CD8-positive, alpha-beta memory T cell (primary cell): Measurements from ENCODE around the gene ATG12. TPM values are rescaled to one million over a fixed set of nuclear protein-coding genes. Genes with fewer than 3 reads are reported as not detected.

ENCODE experiments used
- CTCF ChIA-PET: fragments of 350-600 bp; sonication (Branson Sonifier 250); formaldehyde crosslinking; loops from one replicate; lab custom pipeline; 2021; ENCODE audit warnings: antibody characterized with exemption; lab: Charles Lee
- POLR2A ChIA-PET: fragments of 350-600 bp; sonication (Branson Sonifier 250); formaldehyde crosslinking; loops from one replicate; lab custom pipeline; 2021; ENCODE audit warnings: antibody characterized with exemption; lab: Charles Lee
- DNase-seq, 5 donors: peaks; one replicate each; pipeline versions ENCODE4 v3.0.0 to v3.0.0-alpha.2; 2020 to 2022; ENCODE audit warnings: mixed read lengths in 1 of 5
- H3K27ac ChIP-seq: one replicate; pipeline ENCODE4 v1.7.0; 2013; ENCODE audit warnings: low read depth, mild to moderate bottlenecking, low read length, moderate library complexity
- H3K27me3 ChIP-seq: 2 replicates; pipeline ENCODE4 v1.7.0; 2013; ENCODE audit warnings: low read length, mild to moderate bottlenecking; ENCODE audit not compliant: insufficient read depth, poor library complexity, severe bottlenecking
- H3K36me3 ChIP-seq: 2 replicates; pipeline ENCODE4 v1.7.0; 2013; ENCODE audit warnings: mild to moderate bottlenecking, low read length, moderate library complexity; ENCODE audit not compliant: insufficient read depth
- H3K4me1 ChIP-seq: 2 replicates; pipeline ENCODE4 v1.7.0; 2013; ENCODE audit warnings: mild to moderate bottlenecking, low read length, moderate library complexity; ENCODE audit not compliant: insufficient read depth
- H3K4me3 ChIP-seq: 2 replicates; pipeline ENCODE4 v1.7.0; 2013; ENCODE audit warnings: mild to moderate bottlenecking, low read length
- H3K9me3 ChIP-seq: 2 replicates; pipeline ENCODE4 v1.7.0; 2013; ENCODE audit warnings: mild to moderate bottlenecking, low read length
- H3K27ac Mint-ChIP-seq, 8 donors: one replicate each; pipeline ENCODE4 v1.8.0; 2020 to 2021; ENCODE audit warnings: mixed read lengths in 8 of 8, mild to moderate bottlenecking in 6 of 8, inconsistent platforms in 3 of 8, moderate library complexity in 3 of 8
- H3K27me3 Mint-ChIP-seq, 2 donors: one replicate each; pipeline ENCODE4 v1.8.0; 2020 to 2021; ENCODE audit warnings: mixed read lengths in 2 of 2, mild to moderate bottlenecking in 1 of 2, moderate library complexity in 1 of 2
- H3K36me3 Mint-ChIP-seq, 3 donors: one replicate each; pipeline ENCODE4 v1.8.0; 2020 to 2021; ENCODE audit warnings: mixed read lengths in 3 of 3, inconsistent platforms in 1 of 3, mild to moderate bottlenecking in 1 of 3
- H3K4me1 Mint-ChIP-seq, 3 donors: one replicate each; pipeline ENCODE4 v1.8.0; 2020 to 2021; ENCODE audit warnings: mixed read lengths in 3 of 3, inconsistent platforms in 1 of 3, mild to moderate bottlenecking in 1 of 3
- H3K4me3 Mint-ChIP-seq, 7 donors: one replicate each; pipeline ENCODE4 v1.8.0; 2020 to 2021; ENCODE audit warnings: mixed read lengths in 7 of 7, mild to moderate bottlenecking in 6 of 7, moderate library complexity in 4 of 7, inconsistent platforms in 2 of 7
- H3K9me3 Mint-ChIP-seq, 5 donors: one replicate each; pipeline ENCODE4 v1.8.0; 2020 to 2022; ENCODE audit warnings: mixed read lengths in 5 of 5, mild to moderate bottlenecking in 3 of 5, moderate library complexity in 2 of 5, inconsistent platforms in 1 of 5
- polyA plus RNA-seq: library from polyadenylated mRNA; unstranded; fragments of 300-500 nt; fragmentation: Illumina TruSeq; gene quantifications from one replicate; pipeline ENCODE4 v1.2.3, GENCODE V29; 2021
- total RNA-seq, 2 experiments: library from RNA; stranded (reverse); gene quantifications; one replicate each; pipeline ENCODE4 v1.2.3, GENCODE V29; 2021

The ATG12 gene
- total and polyA plus RNA-seq, 3 experiments from 2014 or later = 39.4 to 114 (median 44.6) TPM

DNA sequence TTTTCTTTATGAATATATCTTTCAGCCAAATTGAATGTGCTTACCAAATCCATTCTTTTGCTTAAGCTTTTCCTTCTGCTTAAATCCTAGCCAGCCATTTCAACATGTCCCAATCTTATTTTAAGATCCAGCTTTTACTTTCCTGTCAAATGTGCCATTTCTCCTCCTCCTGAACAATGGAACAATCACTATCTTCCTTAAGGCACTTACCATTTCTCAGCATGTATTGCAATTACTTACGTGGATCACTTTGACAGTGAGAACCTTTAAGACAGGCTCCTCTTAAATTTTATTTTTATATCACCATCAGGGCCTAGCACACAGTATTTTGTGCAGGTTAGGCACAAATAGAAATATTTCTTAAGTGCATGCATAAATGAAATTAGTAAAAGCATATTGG is 20.5 kb downstream of the ATG12 start:
- ChIA-PET POLR2A (no interaction called here), CTCF (no interaction called here)
- no peak overlapping the region for H3K27ac ChIP-seq
- H3K4me1 ChIP-seq = no peaks in the 10 kb centered on the region
- no peak overlapping the region for H3K4me3 Mint-ChIP-seq
- peaks cover 7 to 10% (median 9%) of the 10 kb centered on the region in 3 donors for H3K4me1 Mint-ChIP-seq
- no peaks in the 10 kb centered on the region for H3K9me3 ChIP-seq
- no peak overlapping the region for H3K4me3 ChIP-seq
- no peaks in the 10 kb centered on the region for H3K36me3 Mint-ChIP-seq
- peaks cover 0 to 20% (median 9%) of the 10 kb centered on the region in 5 donors for H3K9me3 Mint-ChIP-seq
- no peak for DNase-seq
- H3K27me3 Mint-ChIP-seq = peaks cover 37 to 51% of the 10 kb centered on the region in 2 donors
- no peaks in the 10 kb centered on the region for H3K36me3 ChIP-seq
- no peak overlapping the region for H3K27ac Mint-ChIP-seq
- H3K27me3 ChIP-seq = peaks cover 11% of the 10 kb centered on the region

DNA sequence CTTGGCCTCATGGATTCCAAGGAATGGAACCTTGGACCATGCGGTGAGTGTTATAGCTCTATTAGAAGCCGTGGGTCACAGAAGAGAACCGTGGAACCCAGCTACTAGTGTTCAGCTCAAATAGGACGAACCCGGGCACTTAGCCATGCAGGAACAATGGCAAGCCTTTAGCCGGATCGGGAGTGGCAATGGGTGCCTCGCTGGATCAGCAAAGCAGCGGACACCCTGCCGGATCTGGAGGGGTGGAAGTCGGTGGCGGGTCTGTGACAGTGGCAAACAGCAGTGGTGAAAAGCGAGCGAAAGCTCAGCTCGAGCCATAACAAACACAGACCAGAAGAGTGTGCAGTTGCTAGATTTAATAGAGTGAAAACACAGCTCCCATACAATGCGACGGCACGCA is 22.5 kb downstream of the ATG12 start:
- Histone ChIP-seq H3K27ac (no peak overlapping the region), H3K4me3 (no peak overlapping the region), H3K27me3 (peaks cover 26% of the 10 kb centered on the region), H3K9me3 (no peaks in the 10 kb centered on the region), H3K36me3 (no peaks in the 10 kb centered on the region), H3K4me1 (no peaks in the 10 kb centered on the region)
- H3K36me3 Mint-ChIP-seq = no peaks in the 10 kb centered on the region
- no peak overlapping the region for H3K27ac Mint-ChIP-seq
- POLR2A ChIA-PET = no interaction called here
- H3K27me3 Mint-ChIP-seq = peaks cover 52 to 68% of the 10 kb centered on the region in 2 donors
- CTCF ChIA-PET = no interaction called here
- H3K9me3 Mint-ChIP-seq = peaks cover 0 to 5% (median 2%) of the 10 kb centered on the region in 5 donors
- peaks cover 16 to 23% (median 18%) of the 10 kb centered on the region in 3 donors for H3K4me1 Mint-ChIP-seq
- DNase-seq = no peak
- H3K4me3 Mint-ChIP-seq = no peak overlapping the region

DNA sequence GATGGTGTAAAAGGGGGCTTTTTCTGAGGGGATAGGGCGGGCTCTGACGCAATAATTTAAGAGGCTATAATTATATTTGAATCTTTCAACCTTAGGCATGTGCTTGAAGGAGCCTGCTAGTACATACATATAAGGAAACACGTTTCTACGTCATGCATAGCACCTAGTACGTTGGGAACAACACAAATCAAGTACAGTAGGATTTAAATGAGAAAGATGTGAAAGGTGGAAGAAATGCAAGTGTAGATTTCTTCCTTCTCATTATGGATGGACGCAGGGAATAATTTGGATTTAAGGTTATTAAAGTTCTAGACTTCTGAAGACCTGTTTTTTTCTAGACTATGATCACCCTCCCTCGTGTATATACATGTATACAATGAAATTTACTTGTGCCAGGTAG is 24.0 kb downstream of the ATG12 start:
- POLR2A ChIA-PET = no interaction called here
- no peak overlapping the region for H3K27ac ChIP-seq
- CTCF ChIA-PET = no interaction called here
- Mint-ChIP-seq H3K4me1 (peaks cover 16 to 26% (median 20%) of the 10 kb centered on the region in 3 donors), H3K36me3 (no peaks in the 10 kb centered on the region), H3K4me3 (no peak overlapping the region), H3K27ac (no peak overlapping the region), H3K27me3 (peaks cover 60 to 73% of the 10 kb centered on the region in 2 donors), H3K9me3 (no peaks in the 10 kb centered on the region)
- H3K4me1 ChIP-seq = no peaks in the 10 kb centered on the region
- no peaks in the 10 kb centered on the region for H3K9me3 ChIP-seq
- H3K27me3 ChIP-seq = peaks cover 30% of the 10 kb centered on the region
- no peaks in the 10 kb centered on the region for H3K36me3 ChIP-seq
- DNase-seq = no peak
- H3K4me3 ChIP-seq = no peak overlapping the region

DNA sequence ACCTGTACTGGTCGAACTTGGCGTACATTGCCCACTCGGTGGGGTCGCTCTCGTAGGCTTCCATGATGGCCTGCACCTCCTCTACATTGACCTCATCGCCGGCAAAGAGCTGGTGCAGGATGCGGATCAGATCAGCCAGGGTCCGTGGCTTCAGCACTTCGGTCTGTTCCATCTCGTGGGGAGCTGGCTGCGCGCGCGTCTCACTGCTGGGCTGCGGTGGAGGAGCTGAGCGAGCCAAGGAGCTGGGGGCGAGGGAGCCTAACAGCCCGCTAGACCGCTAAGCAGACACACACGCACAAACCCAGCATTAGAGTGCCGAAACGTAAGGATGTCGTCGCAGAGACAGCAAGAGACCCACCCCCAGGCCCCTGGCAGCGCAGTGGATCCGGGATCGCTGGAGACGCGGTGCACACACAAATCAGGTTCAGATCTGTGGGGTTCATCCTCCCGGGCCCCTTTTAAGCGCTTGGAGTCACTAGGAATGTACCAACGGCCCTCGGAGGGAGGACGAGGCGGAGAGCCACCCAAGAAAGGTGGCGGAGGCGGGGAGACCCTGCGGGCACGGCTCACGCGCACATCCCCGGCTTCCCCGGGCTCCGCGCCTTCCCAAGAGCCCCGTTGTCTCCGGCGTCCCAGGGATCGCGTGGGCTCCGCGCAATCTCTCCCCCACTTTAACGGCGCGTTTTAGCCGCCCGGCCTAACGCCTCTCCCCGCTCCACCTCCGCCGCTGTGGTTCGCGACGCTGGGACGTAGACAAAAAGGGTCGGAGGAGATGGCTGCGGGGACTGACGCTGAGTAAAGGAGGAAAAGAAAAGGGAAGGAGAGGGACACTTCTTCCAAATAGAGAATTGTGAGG is 24.9 kb downstream of the ATG12 start, which contains the start of gene CDO1:
Gene CDO1 (minus strand): TSS at position 434 of the 856 bp plus-strand sequence. CDS start 262 bp downstream, at position 172.
- no peak for DNase-seq
- Mint-ChIP-seq H3K36me3 (no peaks in the 10 kb centered on the region), H3K4me1 (peaks cover 16 to 26% (median 20%) of the 10 kb centered on the region in 3 donors), H3K27ac (no peak within 1 kb of the TSS), H3K27me3 (peaks cover 56 to 79% of the 10 kb centered on the region in 2 donors), H3K4me3 (peak within 1 kb of the TSS; percentile 33 to 85 (median 69)), H3K9me3 (no peaks in the 10 kb centered on the region)
- CTCF ChIA-PET = interaction anchor here (0.6 kb wide), 1 partner anchor 719 kb away, joined by 3 read pairs; no protein-coding TSS in a partner anchor
- Histone ChIP-seq H3K9me3 (no peaks in the 10 kb centered on the region), H3K4me1 (no peaks in the 10 kb centered on the region), H3K27me3 (peaks cover 34% of the 10 kb centered on the region), H3K27ac (no peak within 1 kb of the TSS), H3K4me3 (no peak within 1 kb of the TSS), H3K36me3 (no peaks in the 10 kb centered on the region)
- POLR2A ChIA-PET = no interaction called here

DNA sequence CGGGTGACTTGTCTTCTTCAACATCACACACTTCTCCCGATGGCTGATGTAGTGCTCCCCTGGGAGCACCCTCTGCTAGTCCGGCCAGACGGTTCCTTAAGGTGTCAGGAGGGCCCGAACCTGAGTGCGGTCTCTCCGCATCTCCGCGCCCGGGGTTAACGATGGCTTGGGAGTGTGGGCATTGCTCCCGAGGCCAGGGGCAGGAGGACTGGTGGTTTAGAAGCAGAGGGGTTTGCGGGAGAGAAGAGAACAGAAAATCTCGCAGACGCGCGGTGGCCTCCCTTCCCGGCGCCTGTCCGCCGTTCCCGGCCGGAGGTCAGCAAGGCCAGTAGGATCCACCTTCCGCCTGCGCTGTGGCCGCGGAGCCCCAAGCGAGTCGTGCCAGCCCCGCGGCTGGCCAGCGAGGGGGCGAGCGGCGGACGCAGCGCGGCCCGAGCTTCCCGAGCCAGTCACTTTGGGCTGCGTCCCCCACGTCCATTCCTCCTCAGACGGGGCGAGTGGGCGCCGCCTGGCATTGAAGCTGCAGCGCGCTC is 25.6 kb downstream of the ATG12 start:
- no peaks in the 10 kb centered on the region for H3K36me3 ChIP-seq
- Mint-ChIP-seq H3K27me3 (peaks cover 56 to 83% of the 10 kb centered on the region in 2 donors), H3K27ac (no peak overlapping the region), H3K4me1 (peaks cover 16 to 26% (median 20%) of the 10 kb centered on the region in 3 donors), H3K36me3 (no peaks in the 10 kb centered on the region), H3K4me3 (peak overlapping the region; percentile 33 to 85 (median 63)), H3K9me3 (no peaks in the 10 kb centered on the region)
- H3K9me3 ChIP-seq = no peaks in the 10 kb centered on the region
- no peak overlapping the region for H3K4me3 ChIP-seq
- ChIA-PET POLR2A (no interaction called here), CTCF (interaction anchor here (0.6 kb wide), 1 partner anchor 719 kb away, joined by 3 read pairs; no protein-coding TSS in a partner anchor)
- peaks cover 34% of the 10 kb centered on the region for H3K27me3 ChIP-seq
- DNase-seq = no peak
- no peaks in the 10 kb centered on the region for H3K4me1 ChIP-seq
- H3K27ac ChIP-seq = no peak overlapping the region

DNA sequence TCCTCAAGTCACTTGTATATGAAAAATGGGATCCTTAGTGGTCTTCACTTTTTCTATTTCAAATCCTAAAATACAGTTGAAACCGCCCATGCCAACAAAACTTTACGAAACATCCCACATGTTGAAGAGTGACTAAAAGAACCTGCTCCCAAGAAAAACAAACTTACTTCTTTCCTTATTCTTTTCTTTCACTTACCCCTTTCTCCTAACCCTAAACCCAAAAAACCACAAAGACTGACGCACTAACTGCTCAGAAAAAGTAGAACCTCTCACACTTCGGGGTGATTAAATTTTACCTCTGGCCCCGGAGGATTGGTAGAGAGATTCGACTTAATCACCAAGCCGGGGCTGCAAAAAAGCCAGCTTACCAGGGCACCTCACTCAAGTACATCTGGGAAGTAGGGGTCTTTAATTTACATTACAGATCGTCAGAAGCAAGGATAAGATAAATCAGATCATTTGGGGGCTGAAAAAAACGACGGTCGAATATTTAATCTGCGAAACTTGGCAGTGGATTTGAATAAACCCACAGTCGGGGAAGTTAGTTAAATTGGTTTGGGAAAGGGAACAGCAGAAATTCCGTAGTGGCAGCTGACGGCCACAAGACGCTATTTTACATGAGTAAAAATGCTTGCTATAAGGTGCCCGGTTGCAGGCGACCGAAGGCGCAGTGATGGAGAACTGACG is 26.2 kb downstream of the ATG12 start:
- POLR2A ChIA-PET = no interaction called here
- H3K4me3 ChIP-seq = no peak overlapping the region
- CTCF ChIA-PET = interaction anchor here (0.6 kb wide), 1 partner anchor 718 kb away, joined by 3 read pairs; no protein-coding TSS in a partner anchor
- H3K36me3 Mint-ChIP-seq = no peaks in the 10 kb centered on the region
- no peak for DNase-seq
- peaks cover 54 to 80% of the 10 kb centered on the region in 2 donors for H3K27me3 Mint-ChIP-seq
- H3K4me3 Mint-ChIP-seq = peak overlapping the region; percentile 21 to 59 (median 41)
- no peaks in the 10 kb centered on the region for H3K4me1 ChIP-seq
- H3K27ac Mint-ChIP-seq = no peak overlapping the region
- H3K27ac ChIP-seq = no peak overlapping the region
- peaks cover 34% of the 10 kb centered on the region for H3K27me3 ChIP-seq
- H3K9me3 ChIP-seq = no peaks in the 10 kb centered on the region
- peaks cover 16 to 26% (median 20%) of the 10 kb centered on the region in 3 donors for H3K4me1 Mint-ChIP-seq
- no peaks in the 10 kb centered on the region for H3K9me3 Mint-ChIP-seq
- H3K36me3 ChIP-seq = no peaks in the 10 kb centered on the region

DNA sequence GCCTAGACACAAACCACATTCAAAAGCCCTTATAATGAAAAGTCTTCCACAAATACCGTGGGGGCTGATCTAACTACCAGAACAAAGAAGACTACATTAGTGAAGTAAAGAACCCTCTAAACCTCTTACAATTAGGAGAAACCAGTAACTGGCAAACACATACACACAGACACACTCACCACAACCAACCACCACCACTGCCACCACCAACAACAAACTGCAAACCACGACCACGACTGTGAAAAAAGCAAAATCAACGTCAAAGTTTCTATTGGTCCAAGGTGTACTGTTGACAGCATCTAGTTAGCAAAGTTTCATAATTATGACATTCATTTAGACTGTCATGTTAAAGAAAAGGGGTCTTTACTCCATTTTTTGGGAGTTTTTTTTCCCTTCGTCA is 27.6 kb downstream of the ATG12 start:
- POLR2A ChIA-PET = no interaction called here

More for the DNA sequence above, 27.6 kb downstream of the ATG12 start:
- DNase-seq = no peak
- no peaks in the 10 kb centered on the region for H3K36me3 ChIP-seq
- no peak overlapping the region for H3K4me3 ChIP-seq
- peaks cover 34% of the 10 kb centered on the region for H3K27me3 ChIP-seq
- H3K27ac ChIP-seq = no peak overlapping the region
- H3K4me1 ChIP-seq = no peaks in the 10 kb centered on the region
- no peaks in the 10 kb centered on the region for H3K9me3 ChIP-seq
- peaks cover 16 to 26% (median 20%) of the 10 kb centered on the region in 3 donors for H3K4me1 Mint-ChIP-seq
- H3K9me3 Mint-ChIP-seq = no peaks in the 10 kb centered on the region
- no peaks in the 10 kb centered on the region for H3K36me3 Mint-ChIP-seq
- H3K27me3 Mint-ChIP-seq = peaks cover 46 to 69% of the 10 kb centered on the region in 2 donors
- no peak overlapping the region for H3K27ac Mint-ChIP-seq
- no peak overlapping the region for H3K4me3 Mint-ChIP-seq
- CTCF ChIA-PET = no interaction called here
